Fibroblast of skin of abdomen (primary cell): ENCODE measurements around the gene DDT.
"Not testable (repeated sequence)": the region's sequence is repeated elsewhere in the genome, so short reads cannot be mapped to it uniquely, and the experiment has no call there.

Experiments
- DNase-seq: peaks from one replicate; pipeline ENCODE4 v3.0.0-alpha.2; 2013

DDT gene

GRCh38 chr22:23989583-23990244 lies 15.5 kb upstream of the DDT start:
- DNase-seq = not testable (repeated sequence)

DNA sequence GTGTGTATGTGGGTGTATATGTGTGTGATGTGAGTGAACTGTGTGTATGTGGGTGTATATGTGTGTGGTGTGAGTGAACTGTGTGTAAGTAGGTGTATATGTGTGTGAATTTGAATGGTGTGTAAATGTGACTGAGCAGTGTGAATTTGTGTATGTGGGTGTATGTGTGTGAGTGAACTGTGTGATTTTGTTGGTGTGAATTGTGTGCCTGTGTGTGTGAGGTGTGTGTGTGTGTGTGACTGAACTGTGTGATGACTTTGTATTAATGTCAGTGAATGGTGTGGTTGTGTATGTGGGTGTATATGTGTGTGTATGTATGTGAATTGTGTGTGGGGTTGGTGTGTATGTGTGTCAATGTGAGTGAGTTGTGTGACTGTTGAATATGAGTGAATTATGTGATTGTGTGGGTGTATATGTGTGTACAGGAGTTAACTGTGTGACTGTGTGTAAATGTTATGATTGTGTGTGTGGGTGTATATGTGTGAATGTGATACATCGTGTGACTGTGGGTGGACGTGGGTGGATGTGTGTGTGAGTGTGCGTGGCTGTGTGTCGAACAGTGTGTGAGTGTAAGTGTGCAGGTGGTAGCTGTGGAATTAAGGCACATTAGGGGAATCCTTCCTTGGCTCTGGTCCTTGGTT lies 12.4 kb upstream of the DDT start:
- DNase-seq = not testable (repeated sequence)

GRCh38 chr22:23986089-23986488 lies 11.8 kb upstream of the DDT start:
- not testable (repeated sequence) for DNase-seq

DNA sequence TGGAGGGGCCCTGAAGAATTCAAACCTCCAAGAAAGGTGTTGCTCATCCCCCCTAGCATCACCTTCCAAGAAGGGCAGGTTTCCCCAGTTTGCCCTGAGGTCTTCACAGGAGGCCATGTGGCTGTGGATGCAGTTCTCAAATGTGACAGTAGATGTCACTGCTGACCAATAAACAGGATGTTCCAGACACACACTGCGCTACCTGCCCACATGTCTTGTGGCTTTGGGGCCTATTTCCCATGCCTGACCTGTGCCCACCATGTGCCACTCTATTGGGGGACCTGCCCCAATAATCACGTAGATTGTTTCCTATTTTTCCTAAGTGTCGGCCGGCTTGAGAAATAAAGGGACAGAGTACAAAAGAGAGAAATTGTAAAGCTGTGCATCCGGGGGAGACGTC lies 10.2 kb upstream of the DDT start:
- no peak for DNase-seq

DNA sequence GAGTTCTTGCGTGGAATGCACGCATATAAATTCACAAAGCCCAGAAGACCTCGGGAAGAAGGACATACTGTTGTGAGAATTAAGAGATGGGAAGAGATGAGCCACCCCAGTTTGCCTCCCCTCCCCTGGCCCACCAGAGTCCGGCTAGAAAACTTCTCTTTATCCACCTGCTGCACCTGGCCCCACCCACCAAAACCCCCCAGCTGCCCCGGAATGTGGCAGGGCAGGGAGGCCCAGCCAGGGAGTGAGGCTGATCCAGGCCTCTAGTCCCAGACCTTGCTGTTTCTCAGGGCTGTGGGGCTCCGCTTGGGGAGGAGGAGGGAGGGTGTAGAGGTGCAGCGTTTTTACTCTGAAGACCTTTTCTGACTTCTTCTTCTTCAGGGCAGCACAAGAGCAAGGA lies 6.3 kb upstream of the DDT start:
- not testable (repeated sequence) for DNase-seq

GRCh38 chr22:23979557-23980240 lies 5.5 kb upstream of the DDT start, which contains the start of gene GSTT2:
GSTT2 (plus strand) TSS chr22:23980134.
- not testable (repeated sequence) for DNase-seq

GRCh38 chr22:23977304-23977703 lies 3.1 kb upstream of the DDT start:
- not testable (repeated sequence) for DNase-seq

GRCh38 chr22:23974836-23975352 lies 653 bp upstream of the DDT start:
- DNase-seq = not testable (repeated sequence)

DNA sequence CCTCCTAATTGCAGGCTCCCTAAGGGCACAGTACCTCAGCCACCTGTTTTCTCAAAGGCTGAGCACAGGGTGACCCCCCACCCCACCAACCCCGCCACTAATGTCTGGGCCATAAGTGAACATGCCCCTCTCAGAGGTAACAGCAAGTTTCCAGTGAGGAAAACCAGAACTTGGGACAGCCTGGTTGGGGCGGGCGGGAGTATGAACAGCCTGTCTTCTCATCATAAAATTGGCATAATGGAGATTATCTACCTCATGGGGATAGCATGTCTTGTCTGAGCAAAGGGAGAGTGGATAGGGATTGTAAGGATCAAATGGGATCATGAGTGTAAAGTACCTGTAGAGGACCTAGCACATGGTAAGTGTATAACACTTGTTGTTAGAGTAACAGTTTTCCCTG lies 2.3 kb downstream of the DDT start:
- not testable (repeated sequence) for DNase-seq

- no peak for DNase-seq
These were observed 3.3 kb downstream of the DDT start for GRCh38 chr22:23970816-23971486.

GRCh38 chr22:23970201-23970641 lies 4.0 kb downstream of the DDT start:
- DNase-seq = no peak

DNA sequence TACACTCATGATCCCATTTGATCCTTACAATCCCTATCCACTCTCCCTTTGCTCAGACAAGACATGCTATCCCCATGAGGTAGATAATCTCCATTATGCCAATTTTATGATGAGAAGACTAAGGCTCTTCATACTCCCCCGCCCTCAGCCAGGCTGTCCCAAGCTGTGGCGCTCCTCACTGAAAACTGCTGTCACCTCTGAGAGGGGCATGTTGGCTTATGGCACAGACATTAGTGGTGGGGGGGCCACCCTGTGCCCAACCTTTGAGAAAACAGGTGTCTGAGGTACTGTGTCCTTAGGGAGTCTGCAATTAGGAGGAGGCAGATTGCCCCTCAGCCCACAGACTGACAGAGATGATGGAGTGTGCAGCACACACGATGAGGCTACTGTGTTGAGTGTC lies 5.2 kb downstream of the DDT start:
- no peak for DNase-seq

GRCh38 chr22:23966568-23966967 lies 7.7 kb downstream of the DDT start, which contains the start of gene DDTL:
DDTL (plus strand) TSS chr22:23966888; CDS start chr22:23966915, 27 bp downstream.
- DNase-seq = not testable (repeated sequence)

- DNase-seq = not testable (repeated sequence)
These were observed 8.1 kb downstream of the DDT start for GRCh38 chr22:23966094-23966493.

- DNase-seq = not testable (repeated sequence)
These were observed 13.0 kb downstream of the DDT start, which contains the start of gene GSTT2B for GRCh38 chr22:23961084-23961771. GSTT2B (minus strand) TSS chr22:23961195; CDS start chr22:23961131, 64 bp downstream.

DNA sequence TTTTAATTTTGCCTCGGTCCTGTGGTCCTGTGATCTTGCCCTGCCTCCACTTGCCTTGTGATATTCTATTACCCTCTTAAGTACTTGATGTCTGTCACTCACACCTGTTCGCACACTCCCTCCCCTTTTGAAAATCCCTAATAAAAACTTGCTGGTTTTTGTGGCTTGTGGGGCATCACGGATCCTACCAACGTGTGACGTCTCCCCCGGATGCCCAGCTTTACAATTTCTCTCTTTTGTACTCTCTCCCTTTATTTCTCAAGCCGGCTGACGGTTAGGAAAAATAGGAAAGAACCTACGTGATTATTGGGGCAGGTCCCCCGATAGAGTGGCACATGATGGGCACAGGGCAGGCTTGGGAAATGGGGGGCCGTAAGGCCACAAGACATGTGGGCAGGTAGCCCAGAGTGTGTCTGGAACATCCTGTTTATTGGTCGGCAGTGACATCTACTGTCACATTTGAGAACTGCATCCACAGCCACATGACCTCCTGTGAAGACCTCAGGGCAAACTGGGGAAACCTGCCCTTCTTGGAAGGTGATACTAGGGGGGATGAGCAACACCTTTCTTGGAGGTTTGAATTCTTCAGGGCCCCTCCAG lies 17.8 kb downstream of the DDT start:
- peak; percentile 58 for DNase-seq

DNA sequence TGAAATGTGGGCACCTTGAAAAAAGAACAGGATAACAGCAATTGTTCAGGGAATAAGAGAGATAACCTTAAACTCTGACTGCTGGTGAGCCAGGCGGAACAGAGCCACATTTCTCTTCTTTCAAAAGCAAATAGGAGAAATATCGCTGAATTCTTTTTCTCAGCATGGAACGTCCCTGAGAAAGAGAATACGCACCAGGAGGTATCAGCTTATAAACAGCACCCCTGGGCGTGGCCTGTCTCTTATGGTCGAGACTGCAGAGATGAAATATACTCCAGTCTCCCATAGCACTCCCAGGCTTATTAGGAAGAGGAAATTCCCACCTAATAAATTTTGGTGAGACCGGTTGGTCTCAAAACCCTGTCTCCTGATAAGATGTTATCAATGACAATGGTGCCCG lies 18.4 kb downstream of the DDT start:
- DNase-seq = not testable (repeated sequence)

DNA sequence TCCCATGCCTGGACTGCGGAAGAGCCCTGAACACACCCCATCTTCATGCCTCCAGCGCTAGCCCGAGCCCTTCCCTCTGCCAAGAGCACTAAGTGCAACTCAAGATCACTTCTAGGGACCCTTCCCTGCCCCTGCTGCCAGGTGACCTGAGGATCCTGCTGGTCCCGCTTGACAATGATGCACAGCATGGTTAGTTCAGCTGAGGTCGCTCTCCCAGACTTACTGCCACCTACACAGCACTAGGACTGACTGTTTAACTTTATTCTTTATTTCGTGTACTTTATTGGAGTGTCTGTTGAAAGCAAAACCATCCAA lies 19.3 kb downstream of the DDT start:
- DNase-seq = not testable (repeated sequence)

GRCh38 chr22:23954193-23954990 lies 19.8 kb downstream of the DDT start:
- DNase-seq = not testable (repeated sequence)

GRCh38 chr22:23953485-23953884 lies 20.8 kb downstream of the DDT start:
- not testable (repeated sequence) for DNase-seq
